ENCODE results near the gene ATXN1. TPM values are rescaled to one million over a fixed set of nuclear protein-coding genes. Genes with fewer than 3 reads are reported as not detected.

The ATXN1 gene
- total RNA-seq, 4 donors from 2014 or later = 24.9 to 48.0 (median 36.8) TPM

- Histone ChIP-seq H3K27ac (no peak overlapping the region), H3K4me1 (no peaks in the 10 kb centered on the region), H3K36me3 (peaks cover 0 to 23% (median 3%) of the 10 kb centered on the region in 3 donors), H3K9me3 (peaks cover 0 to 1% (median 0%) of the 10 kb centered on the region in 4 donors), H3K27me3 (no peaks in the 10 kb centered on the region), H3K4me3 (no peak overlapping the region)
- DNase-seq (ENCODE audit: low spot score in 2 of 2) = no peak
- 91 to 96% methylated on average over 6 of the region's 6 CpGs for WGBS, 2 donors
- no peak for TF ChIP-seq CTCF (IDR thresholded peaks at IDR 0.05)
- TF ChIP-seq POLR2A (IDR thresholded peaks at IDR 0.05) = no peak
- no peak for TF ChIP-seq EP300 (IDR thresholded peaks at IDR 0.05)
Observed at GRCh38 chr6:16487996-16488674, 273.1 kb downstream of the ATXN1 start.

- H3K4me1 ChIP-seq = no peaks in the 10 kb centered on the region
- H3K4me3 ChIP-seq = peak overlapping the region in 1 of 4 donors; percentile 3
- DNase-seq (ENCODE audit: low spot score in 2 of 2) = no peak
- H3K27me3 ChIP-seq = no peaks in the 10 kb centered on the region
- TF ChIP-seq EP300 (IDR thresholded peaks at IDR 0.05) (no peak), CTCF (IDR thresholded peaks at IDR 0.05) (no peak), POLR2A (IDR thresholded peaks at IDR 0.05) (no peak)
- WGBS, 2 donors = 52 to 64% methylated on average over 11 of the region's 11 CpGs
- peaks cover 0 to 36% (median 3%) of the 10 kb centered on the region in 3 donors for H3K36me3 ChIP-seq
- peaks cover 0 to 7% (median 0%) of the 10 kb centered on the region in 4 donors for H3K9me3 ChIP-seq
- H3K27ac ChIP-seq = no peak overlapping the region
Observed at GRCh38 chr6:16486661-16487060, 274.6 kb downstream of the ATXN1 start.

- TF ChIP-seq EP300 (IDR thresholded peaks at IDR 0.05) (no peak), POLR2A (IDR thresholded peaks at IDR 0.05) (no peak), CTCF (IDR thresholded peaks at IDR 0.05) (no peak)
- DNase-seq (ENCODE audit: low spot score in 2 of 2) = no peak
- Histone ChIP-seq H3K4me3 (no peak overlapping the region), H3K9me3 (peaks cover 0 to 7% (median 0%) of the 10 kb centered on the region in 4 donors), H3K27me3 (no peaks in the 10 kb centered on the region), H3K27ac (no peak overlapping the region), H3K36me3 (peaks cover 0 to 36% (median 3%) of the 10 kb centered on the region in 3 donors), H3K4me1 (no peaks in the 10 kb centered on the region)
- WGBS, 2 donors = 50 to 57% methylated on average over 2 of the region's 2 CpGs
Observed at GRCh38 chr6:16483315-16483875, 277.9 kb downstream of the ATXN1 start.

GRCh38 chr6:16482702-16483314 is 278.5 kb downstream of the ATXN1 start:
- TF ChIP-seq EP300 (IDR thresholded peaks at IDR 0.05) (no peak), POLR2A (IDR thresholded peaks at IDR 0.05) (no peak), CTCF (IDR thresholded peaks at IDR 0.05) (no peak)
- no peak overlapping the region for H3K27ac ChIP-seq
- WGBS, 2 donors = 68 to 73% methylated on average over 1 of the region's 1 CpG
- DNase-seq (ENCODE audit: low spot score in 2 of 2) = no peak
- no peaks in the 10 kb centered on the region for H3K4me1 ChIP-seq
- H3K27me3 ChIP-seq = no peaks in the 10 kb centered on the region
- peaks cover 0 to 7% (median 0%) of the 10 kb centered on the region in 4 donors for H3K9me3 ChIP-seq
- peaks cover 0 to 36% (median 3%) of the 10 kb centered on the region in 3 donors for H3K36me3 ChIP-seq
- no peak overlapping the region for H3K4me3 ChIP-seq
